Body of pancreas (tissue), 4 donors: ENCODE measurements around the gene HERC2. TPM values are rescaled to one million over a fixed set of nuclear protein-coding genes. Genes with fewer than 3 reads are reported as not detected.

ENCODE experiments used
- ATAC-seq: fragments of 150-250 bp; one replicate; pipeline ENCODE4 v1.9.1; 2016
- DNase-seq, 4 donors: peaks; one replicate each; pipeline ENCODE4 v3.0.0-alpha.2; 2019
- H3K27ac ChIP-seq, 4 donors: fragments of 200-600 bp; sonication (generic); 1 replicate in 3 of 4; 2 replicates in 1 of 4; pipeline versions ENCODE4 v1.5.1 to v1.6.1; 2016 to 2019; ENCODE audit warnings: mild to moderate bottlenecking in 1 of 4, mixed read lengths in 1 of 4, moderate library complexity in 1 of 4
- H3K27me3 ChIP-seq, 2 donors: fragments of 200-600 bp; sonication (generic); one replicate each; pipeline ENCODE4 v1.6.0; 2016; ENCODE audit warnings: mild to moderate bottlenecking in 1 of 2
- H3K36me3 ChIP-seq, 2 donors: fragments of 200-600 bp; sonication (generic); replicated peaks in 1 of 2; 2 replicates each; pipeline ENCODE4 v1.5.1; 2016; ENCODE audit warnings: low read depth in 2 of 2; ENCODE audit not compliant: insufficient read depth in 1 of 2
- H3K4me1 ChIP-seq: fragments of 200-600 bp; sonication (generic); one replicate; pipeline ENCODE4 v1.6.0; 2016
- H3K4me3 ChIP-seq, 2 donors: fragments of 200-600 bp; sonication (generic); 1 replicate in 1 of 2; 2 replicates in 1 of 2; pipeline ENCODE4 v1.5.1; 2016 to 2019
- H3K9me3 ChIP-seq, 3 donors: fragments of 200-600 bp; sonication (generic); 1 replicate in 2 of 3; 2 replicates in 1 of 3; pipeline ENCODE4 v1.5.1; 2016
- POLR2A ChIP-seq, 3 donors: fragments of 450-650 bp; IDR thresholded peaks; one replicate each; pipeline ENCODE4 v1.6.1; 2016; ENCODE audit warnings: antibody characterized with exemption in 3 of 3, mild to moderate bottlenecking in 2 of 3
- WGBS, 2 donors: methylation state at CpG; one replicate each; pipeline ENCODE4 v1.1.5; 2017; 5-methylcytosine and 5-hydroxymethylcytosine counted together
- intact Hi-C: fragments of 100-400 bp; cut with DNase I; formaldehyde crosslinking; loops from one replicate; pipeline ENCODE4 v1.15.1; 2023
- total RNA-seq, 2 donors: library from RNA; depleted of rRNA; stranded (reverse); fragments of >200 nt; gene quantifications; one replicate each; pipeline ENCODE4 v1.1.0, GENCODE V29; 2016
- TF ChIP-seq, protein P1 (sequence below), 7 experiments: fragments of 450-650 bp in 4 of 7; fragments of 200-600 bp in 3 of 7; sonication (generic) in 3 of 7; IDR thresholded peaks; one replicate each; pipeline ENCODE4 v1.5.1; 2016 to 2019; ENCODE audit warnings: antibody characterized with exemption in 7 of 7

HERC2 gene
- total RNA-seq, 2 donors from 2014 or later, result 36.3 to 76.5 TPM

GRCh38 chr15:28107904-28108275 is 214.1 kb downstream of the HERC2 start:
- TF ChIP-seq, protein P1, sequence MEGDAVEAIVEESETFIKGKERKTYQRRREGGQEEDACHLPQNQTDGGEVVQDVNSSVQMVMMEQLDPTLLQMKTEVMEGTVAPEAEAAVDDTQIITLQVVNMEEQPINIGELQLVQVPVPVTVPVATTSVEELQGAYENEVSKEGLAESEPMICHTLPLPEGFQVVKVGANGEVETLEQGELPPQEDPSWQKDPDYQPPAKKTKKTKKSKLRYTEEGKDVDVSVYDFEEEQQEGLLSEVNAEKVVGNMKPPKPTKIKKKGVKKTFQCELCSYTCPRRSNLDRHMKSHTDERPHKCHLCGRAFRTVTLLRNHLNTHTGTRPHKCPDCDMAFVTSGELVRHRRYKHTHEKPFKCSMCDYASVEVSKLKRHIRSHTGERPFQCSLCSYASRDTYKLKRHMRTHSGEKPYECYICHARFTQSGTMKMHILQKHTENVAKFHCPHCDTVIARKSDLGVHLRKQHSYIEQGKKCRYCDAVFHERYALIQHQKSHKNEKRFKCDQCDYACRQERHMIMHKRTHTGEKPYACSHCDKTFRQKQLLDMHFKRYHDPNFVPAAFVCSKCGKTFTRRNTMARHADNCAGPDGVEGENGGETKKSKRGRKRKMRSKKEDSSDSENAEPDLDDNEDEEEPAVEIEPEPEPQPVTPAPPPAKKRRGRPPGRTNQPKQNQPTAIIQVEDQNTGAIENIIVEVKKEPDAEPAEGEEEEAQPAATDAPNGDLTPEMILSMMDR (IDR thresholded peaks at IDR 0.05), result no peak
- no peak for TF ChIP-seq POLR2A (IDR thresholded peaks at IDR 0.05)
- intact Hi-C loops, result no loop called here
- Histone ChIP-seq H3K27ac (no peak overlapping the region), H3K36me3 (peaks cover 0 to 10% of the 10 kb centered on the region in 2 donors), H3K9me3 (no peaks in the 10 kb centered on the region), H3K4me1 (peaks cover 16% of the 10 kb centered on the region), H3K27me3 (peaks cover 0 to 15% of the 10 kb centered on the region in 2 donors), H3K4me3 (no peak overlapping the region)
- no peak for ATAC-seq
- no peak for DNase-seq
- 36 to 50% methylated on average over 8 of the region's 8 CpGs for WGBS, 2 donors

GRCh38 chr15:28107111-28107903 is 214.7 kb downstream of the HERC2 start:
- ATAC-seq, result peak; percentile 36
- Histone ChIP-seq H3K27ac (no peak overlapping the region), H3K4me1 (peaks cover 16% of the 10 kb centered on the region), H3K36me3 (peaks cover 0 to 6% of the 10 kb centered on the region in 2 donors), H3K27me3 (peaks cover 0 to 15% of the 10 kb centered on the region in 2 donors), H3K9me3 (no peaks in the 10 kb centered on the region), H3K4me3 (peak overlapping the region in 1 of 2 donors; percentile 8)
- DNase-seq, result peak in 1 of 4 donors; percentile 16
- WGBS, 2 donors, result 5 to 17% methylated on average over 27 to 63 of the region's 63 CpGs
- intact Hi-C loops, result no loop called here
- TF ChIP-seq, protein P1 (IDR thresholded peaks at IDR 0.05), result no peak
- TF ChIP-seq POLR2A (IDR thresholded peaks at IDR 0.05), result no peak

- Histone ChIP-seq H3K27ac (no peak overlapping the region), H3K36me3 (no peaks in the 10 kb centered on the region), H3K27me3 (peaks cover 0 to 15% of the 10 kb centered on the region in 2 donors), H3K4me1 (peaks cover 16% of the 10 kb centered on the region), H3K9me3 (no peaks in the 10 kb centered on the region), H3K4me3 (peak overlapping the region in 1 of 2 donors; percentile 8)
- intact Hi-C loops, result no loop called here
- ATAC-seq (peak; percentile 27), DNase-seq (peak in 1 of 4 donors; percentile 3)
- TF ChIP-seq POLR2A (IDR thresholded peaks at IDR 0.05), result no peak
- TF ChIP-seq, protein P1 (IDR thresholded peaks at IDR 0.05), result no peak
- WGBS, 2 donors, result 5% methylated on average over 74 of the region's 81 CpGs; no CpG with 5 or more reads in 1 of the 2 donors
These were observed 215.5 kb downstream of the HERC2 start for GRCh38 chr15:28106294-28107110.

DNA sequence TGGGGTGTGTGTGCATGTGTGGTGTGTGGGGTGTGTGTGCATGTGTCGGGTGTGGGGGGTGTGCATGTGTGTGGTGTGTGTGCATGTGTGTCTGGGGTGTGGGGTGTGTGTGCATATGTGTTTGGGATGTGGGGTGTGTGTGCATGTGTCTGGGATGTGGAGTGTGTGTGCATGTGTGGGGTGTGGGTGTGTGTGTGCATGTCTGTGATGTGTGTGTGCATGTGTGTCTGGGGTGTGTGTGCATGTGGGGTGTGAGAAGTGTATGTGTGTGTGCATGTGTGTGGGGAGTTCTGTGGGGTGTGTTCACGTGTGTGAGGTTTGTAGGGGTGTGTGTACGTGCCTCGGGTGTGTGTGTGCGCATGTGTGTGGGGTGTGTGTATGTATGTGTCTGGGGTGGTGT is 216.2 kb downstream of the HERC2 start:
- intact Hi-C loops, result no loop called here
- DNase-seq, result no peak

More for the DNA sequence above, 216.2 kb downstream of the HERC2 start:
- 69 to 79% methylated on average over 5 of the region's 5 CpGs for WGBS, 2 donors
- Histone ChIP-seq H3K4me3 (no peak overlapping the region), H3K27ac (no peak overlapping the region), H3K36me3 (no peaks in the 10 kb centered on the region), H3K27me3 (peaks cover 0 to 15% of the 10 kb centered on the region in 2 donors), H3K4me1 (peaks cover 16% of the 10 kb centered on the region), H3K9me3 (no peaks in the 10 kb centered on the region)
- TF ChIP-seq, protein P1 (IDR thresholded peaks at IDR 0.05), result no peak
- no peak for TF ChIP-seq POLR2A (IDR thresholded peaks at IDR 0.05)
- ATAC-seq, result no peak
